ENCODE measurements around the gene RAB11A.

DNA sequence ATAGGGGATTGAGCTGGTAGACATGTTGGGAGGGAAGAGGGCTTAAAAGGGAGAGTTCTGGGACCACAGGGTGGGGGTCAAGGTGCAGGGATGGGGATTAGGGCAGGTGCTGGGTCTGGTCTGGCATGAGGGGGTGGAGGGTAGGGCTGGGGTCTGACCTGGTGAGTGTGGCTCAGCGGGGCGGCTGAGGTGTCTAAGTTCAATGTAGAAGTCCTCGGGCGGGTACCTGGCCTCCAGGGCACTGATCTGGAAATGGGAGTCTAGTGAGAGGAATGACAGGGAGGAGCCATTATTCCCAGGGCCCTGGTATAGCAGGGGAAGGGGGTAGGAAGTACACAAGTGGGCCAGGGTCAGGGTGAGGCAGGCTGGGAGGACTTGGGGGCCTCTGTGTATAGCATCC lies 39.6 kb downstream of the RAB11A start:
- TF ChIP-seq EZH2 (IDR thresholded peaks at IDR 0.05) (no peak), POLR2AphosphoS5 (IDR thresholded peaks at IDR 0.05; ENCODE audit: borderline replicate concordance, low read depth, low read length) (no peak)

Measured in SK-N-MC (cell line).